ENCODE results near the gene TFAP2C. TPM values are rescaled to one million over a fixed set of nuclear protein-coding genes. Genes with fewer than 3 reads are reported as not detected.

Gene TFAP2C
- total RNA-seq, 5 donors from 2014 or later (not counting 1 experiment from before 2014, with no cell fraction given) = 0.16 TPM; not detected in 3

- 67% methylated on average over 1 of the region's 2 CpGs for WGBS (ENCODE audit: insufficient coverage)
- Histone ChIP-seq H3K4me1 (ENCODE audit: control insufficient read depth in 1 of 2, extremely low read depth in 1 of 2, insufficient read depth in 2 of 2, low read length in 2 of 2) (no peaks in the 10 kb centered on the region), H3K36me3 (ENCODE audit: control insufficient read depth in 2 of 2, extremely low read depth in 1 of 2, insufficient read depth in 1 of 2, low read length in 1 of 2) (no peaks in the 10 kb centered on the region), H3K4me3 (ENCODE audit: control insufficient read depth in 1 of 2, extremely low read depth in 1 of 2, low read length in 1 of 2) (no peak overlapping the region), H3K27ac (ENCODE audit: low read length) (no peak overlapping the region), H3K9me3 (no peaks in the 10 kb centered on the region), H3K27me3 (replicated peaks in 1 of 2; ENCODE audit: control insufficient read depth in 2 of 2, extremely low read depth in 1 of 2, insufficient read depth in 2 of 2, low read length in 1 of 2) (no peaks in the 10 kb centered on the region)
- Mint-ChIP-seq H3K4me3 (no peak overlapping the region), H3K4me1 (no peaks in the 10 kb centered on the region), H3K27ac (no peak overlapping the region), H3K9me3 (no peaks in the 10 kb centered on the region), H3K36me3 (no peaks in the 10 kb centered on the region), H3K27me3 (peaks cover under 1 to 6% of the 10 kb centered on the region in 2 donors)
- POLR2A ChIA-PET = no interaction called here
- ATAC-seq (replicated peaks in 1 of 4) (no peak), DNase-seq (no peak)
- CTCF ChIA-PET = no interaction called here
Measured at GRCh38 chr20:56601166-56601565, 27.9 kb upstream of the TFAP2C start.

- CTCF ChIA-PET = no interaction called here
- no peak overlapping the region for H3K27ac Mint-ChIP-seq
- 83% methylated on average over 3 of the region's 10 CpGs for WGBS (ENCODE audit: insufficient coverage)
- H3K9me3 Mint-ChIP-seq = no peaks in the 10 kb centered on the region
- Histone ChIP-seq H3K27ac (ENCODE audit: low read length) (no peak overlapping the region), H3K4me3 (ENCODE audit: control insufficient read depth in 1 of 2, extremely low read depth in 1 of 2, low read length in 1 of 2) (no peak overlapping the region), H3K27me3 (replicated peaks in 1 of 2; ENCODE audit: control insufficient read depth in 2 of 2, extremely low read depth in 1 of 2, insufficient read depth in 2 of 2, low read length in 1 of 2) (peaks cover 0 to 3% of the 10 kb centered on the region in 2 experiments), H3K4me1 (ENCODE audit: control insufficient read depth in 1 of 2, extremely low read depth in 1 of 2, insufficient read depth in 2 of 2, low read length in 2 of 2) (no peaks in the 10 kb centered on the region), H3K9me3 (no peaks in the 10 kb centered on the region), H3K36me3 (ENCODE audit: control insufficient read depth in 2 of 2, extremely low read depth in 1 of 2, insufficient read depth in 1 of 2, low read length in 1 of 2) (no peaks in the 10 kb centered on the region)
- DNase-seq = no peak
- peaks cover 0 to 2% of the 10 kb centered on the region in 2 donors for H3K27me3 Mint-ChIP-seq
- no peaks in the 10 kb centered on the region for H3K4me1 Mint-ChIP-seq
- H3K36me3 Mint-ChIP-seq = no peaks in the 10 kb centered on the region
- ATAC-seq (replicated peaks in 1 of 4) = no peak
- POLR2A ChIA-PET = no interaction called here
- no peak overlapping the region for H3K4me3 Mint-ChIP-seq
Measured at GRCh38 chr20:56604673-56605072, 24.4 kb upstream of the TFAP2C start.

- peaks cover 0 to 3% of the 10 kb centered on the region in 2 experiments for H3K27me3 ChIP-seq (replicated peaks in 1 of 2; ENCODE audit: control insufficient read depth in 2 of 2, extremely low read depth in 1 of 2, insufficient read depth in 2 of 2, low read length in 1 of 2)
- WGBS (ENCODE audit: insufficient coverage) = 100% methylated on average over 2 of the region's 6 CpGs
- no peaks in the 10 kb centered on the region for H3K9me3 ChIP-seq
- no peak overlapping the region for H3K27ac ChIP-seq (ENCODE audit: low read length)
- H3K36me3 ChIP-seq (ENCODE audit: control insufficient read depth in 2 of 2, extremely low read depth in 1 of 2, insufficient read depth in 1 of 2, low read length in 1 of 2) = no peaks in the 10 kb centered on the region
- DNase-seq = no peak
- ChIA-PET CTCF (no interaction called here), POLR2A (no interaction called here)
- Mint-ChIP-seq H3K36me3 (no peaks in the 10 kb centered on the region), H3K27me3 (peaks cover 0 to 2% of the 10 kb centered on the region in 2 donors), H3K9me3 (no peaks in the 10 kb centered on the region), H3K4me1 (no peaks in the 10 kb centered on the region), H3K4me3 (no peak overlapping the region), H3K27ac (no peak overlapping the region)
- no peaks in the 10 kb centered on the region for H3K4me1 ChIP-seq (ENCODE audit: control insufficient read depth in 1 of 2, extremely low read depth in 1 of 2, insufficient read depth in 2 of 2, low read length in 2 of 2)
- no peak overlapping the region for H3K4me3 ChIP-seq (ENCODE audit: control insufficient read depth in 1 of 2, extremely low read depth in 1 of 2, low read length in 1 of 2)
- no peak for ATAC-seq (replicated peaks in 1 of 4)
Measured at GRCh38 chr20:56605261-56605996, 23.7 kb upstream of the TFAP2C start.

- Histone ChIP-seq H3K4me3 (ENCODE audit: control insufficient read depth in 1 of 2, extremely low read depth in 1 of 2, low read length in 1 of 2) (no peak overlapping the region), H3K27me3 (replicated peaks in 1 of 2; ENCODE audit: control insufficient read depth in 2 of 2, extremely low read depth in 1 of 2, insufficient read depth in 2 of 2, low read length in 1 of 2) (peaks cover 0 to 3% of the 10 kb centered on the region in 2 experiments), H3K36me3 (ENCODE audit: control insufficient read depth in 2 of 2, extremely low read depth in 1 of 2, insufficient read depth in 1 of 2, low read length in 1 of 2) (no peaks in the 10 kb centered on the region), H3K9me3 (no peaks in the 10 kb centered on the region), H3K27ac (ENCODE audit: low read length) (no peak overlapping the region), H3K4me1 (ENCODE audit: control insufficient read depth in 1 of 2, extremely low read depth in 1 of 2, insufficient read depth in 2 of 2, low read length in 2 of 2) (no peaks in the 10 kb centered on the region)
- Mint-ChIP-seq H3K4me3 (no peak overlapping the region), H3K36me3 (no peaks in the 10 kb centered on the region), H3K27ac (no peak overlapping the region), H3K9me3 (no peaks in the 10 kb centered on the region), H3K27me3 (peaks cover 0 to 2% of the 10 kb centered on the region in 2 donors), H3K4me1 (no peaks in the 10 kb centered on the region)
- ChIA-PET CTCF (no interaction called here), POLR2A (no interaction called here)
- 96% methylated on average over 4 of the region's 8 CpGs for WGBS (ENCODE audit: insufficient coverage)
- ATAC-seq (replicated peaks in 1 of 4) (no peak), DNase-seq (no peak)
Measured at GRCh38 chr20:56606174-56606945, 22.7 kb upstream of the TFAP2C start.

GRCh38 chr20:56607061-56607704 lies 21.9 kb upstream of the TFAP2C start:
- H3K27ac Mint-ChIP-seq = no peak overlapping the region
- no peak overlapping the region for H3K27ac ChIP-seq (ENCODE audit: low read length)
- ATAC-seq (replicated peaks in 1 of 4) = no peak
- peaks cover 0 to under 1% of the 10 kb centered on the region in 2 donors for H3K27me3 Mint-ChIP-seq
- H3K4me1 Mint-ChIP-seq = no peaks in the 10 kb centered on the region
- no peaks in the 10 kb centered on the region for H3K9me3 Mint-ChIP-seq
- no peaks in the 10 kb centered on the region for H3K36me3 ChIP-seq (ENCODE audit: control insufficient read depth in 2 of 2, extremely low read depth in 1 of 2, insufficient read depth in 1 of 2, low read length in 1 of 2)
- no peak overlapping the region for H3K4me3 Mint-ChIP-seq
- H3K4me1 ChIP-seq (ENCODE audit: control insufficient read depth in 1 of 2, extremely low read depth in 1 of 2, insufficient read depth in 2 of 2, low read length in 2 of 2) = no peaks in the 10 kb centered on the region
- ChIA-PET POLR2A (no interaction called here), CTCF (no interaction called here)
- H3K36me3 Mint-ChIP-seq = no peaks in the 10 kb centered on the region
- peaks cover 0 to 3% of the 10 kb centered on the region in 2 experiments for H3K27me3 ChIP-seq (replicated peaks in 1 of 2; ENCODE audit: control insufficient read depth in 2 of 2, extremely low read depth in 1 of 2, insufficient read depth in 2 of 2, low read length in 1 of 2)
- H3K9me3 ChIP-seq = no peaks in the 10 kb centered on the region
- DNase-seq = no peak
- WGBS (ENCODE audit: insufficient coverage) = 79% methylated on average over 3 of the region's 11 CpGs
- no peak overlapping the region for H3K4me3 ChIP-seq (ENCODE audit: control insufficient read depth in 1 of 2, extremely low read depth in 1 of 2, low read length in 1 of 2)

- ChIA-PET POLR2A (no interaction called here), CTCF (interaction anchor here (0.5 to 0.7 kb wide), 2 partner anchors 59 to 109 kb away, joined by 3 to 6 read pairs; no protein-coding TSS in a partner anchor)
- Histone ChIP-seq H3K27ac (ENCODE audit: low read length) (no peak overlapping the region), H3K27me3 (replicated peaks in 1 of 2; ENCODE audit: control insufficient read depth in 2 of 2, extremely low read depth in 1 of 2, insufficient read depth in 2 of 2, low read length in 1 of 2) (peaks cover 0 to 3% of the 10 kb centered on the region in 2 experiments), H3K4me3 (ENCODE audit: control insufficient read depth in 1 of 2, extremely low read depth in 1 of 2, low read length in 1 of 2) (no peak overlapping the region), H3K4me1 (ENCODE audit: control insufficient read depth in 1 of 2, extremely low read depth in 1 of 2, insufficient read depth in 2 of 2, low read length in 2 of 2) (no peaks in the 10 kb centered on the region), H3K36me3 (ENCODE audit: control insufficient read depth in 2 of 2, extremely low read depth in 1 of 2, insufficient read depth in 1 of 2, low read length in 1 of 2) (no peaks in the 10 kb centered on the region), H3K9me3 (no peaks in the 10 kb centered on the region)
- no peaks in the 10 kb centered on the region for H3K4me1 Mint-ChIP-seq
- ATAC-seq (replicated peaks in 1 of 4) = no peak
- DNase-seq = no peak
- H3K36me3 Mint-ChIP-seq = no peaks in the 10 kb centered on the region
- H3K4me3 Mint-ChIP-seq = no peak overlapping the region
- no peaks in the 10 kb centered on the region for H3K9me3 Mint-ChIP-seq
- no peaks in the 10 kb centered on the region for H3K27me3 Mint-ChIP-seq
- no peak overlapping the region for H3K27ac Mint-ChIP-seq
- WGBS (ENCODE audit: insufficient coverage) = no CpG with 5 or more reads among the region's 3 CpGs
Measured at GRCh38 chr20:56608376-56608775, 20.7 kb upstream of the TFAP2C start.

Measured in T-cell (primary cell).